ENCODE results near the gene PARK7.

The PARK7 gene

DNA sequence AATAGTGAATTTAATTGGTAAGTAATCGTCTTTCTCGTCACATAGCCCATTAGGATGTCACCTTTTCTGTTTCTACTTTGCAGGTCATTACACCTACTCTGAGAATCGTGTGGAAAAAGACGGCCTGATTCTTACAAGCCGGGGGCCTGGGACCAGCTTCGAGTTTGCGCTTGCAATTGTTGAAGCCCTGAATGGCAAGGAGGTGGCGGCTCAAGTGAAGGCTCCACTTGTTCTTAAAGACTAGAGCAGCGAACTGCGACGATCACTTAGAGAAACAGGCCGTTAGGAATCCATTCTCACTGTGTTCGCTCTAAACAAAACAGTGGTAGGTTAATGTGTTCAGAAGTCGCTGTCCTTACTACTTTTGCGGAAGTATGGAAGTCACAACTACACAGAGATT lies 23.3 kb downstream of the PARK7 start:
- no peak for DNase-seq (ENCODE audit: low read depth in 2 of 2)

GRCh38 chr1:7985851-7986612 lies 24.5 kb downstream of the PARK7 start:
- no peak for DNase-seq (ENCODE audit: low read depth in 2 of 2)

GRCh38 chr1:7987528-7987927 lies 26.0 kb downstream of the PARK7 start:
- DNase-seq (ENCODE audit: low read depth in 2 of 2): no peak

GRCh38 chr1:7988576-7988975 lies 27.1 kb downstream of the PARK7 start:
- DNase-seq (ENCODE audit: low read depth in 2 of 2): no peak

- DNase-seq (ENCODE audit: low read depth in 2 of 2): no peak
Measured at GRCh38 chr1:7989762-7990428, 28.4 kb downstream of the PARK7 start.

GRCh38 chr1:7991504-7992440 lies 30.3 kb downstream of the PARK7 start:
- DNase-seq (ENCODE audit: low read depth in 2 of 2): no peak

DNA sequence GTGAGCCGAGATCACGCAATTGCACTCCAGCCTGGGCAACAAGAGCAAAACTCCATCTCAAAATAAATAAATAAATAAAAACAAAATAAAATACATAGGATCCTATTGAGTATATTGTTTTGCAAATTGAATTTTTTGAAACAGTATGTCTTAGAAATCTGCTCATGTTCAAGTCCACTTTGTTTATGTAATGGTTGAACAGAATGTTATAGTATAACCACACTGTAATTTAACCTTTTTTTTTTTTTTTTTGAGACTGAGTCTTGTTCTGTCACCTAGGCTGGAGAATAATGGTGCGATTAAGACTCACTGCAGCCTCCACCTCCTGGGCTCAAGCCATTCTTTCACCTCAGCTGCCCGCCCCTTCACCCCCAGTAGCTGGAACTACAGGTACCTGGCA lies 31.4 kb downstream of the PARK7 start:
- DNase-seq (ENCODE audit: low read depth in 2 of 2): no peak

DNA sequence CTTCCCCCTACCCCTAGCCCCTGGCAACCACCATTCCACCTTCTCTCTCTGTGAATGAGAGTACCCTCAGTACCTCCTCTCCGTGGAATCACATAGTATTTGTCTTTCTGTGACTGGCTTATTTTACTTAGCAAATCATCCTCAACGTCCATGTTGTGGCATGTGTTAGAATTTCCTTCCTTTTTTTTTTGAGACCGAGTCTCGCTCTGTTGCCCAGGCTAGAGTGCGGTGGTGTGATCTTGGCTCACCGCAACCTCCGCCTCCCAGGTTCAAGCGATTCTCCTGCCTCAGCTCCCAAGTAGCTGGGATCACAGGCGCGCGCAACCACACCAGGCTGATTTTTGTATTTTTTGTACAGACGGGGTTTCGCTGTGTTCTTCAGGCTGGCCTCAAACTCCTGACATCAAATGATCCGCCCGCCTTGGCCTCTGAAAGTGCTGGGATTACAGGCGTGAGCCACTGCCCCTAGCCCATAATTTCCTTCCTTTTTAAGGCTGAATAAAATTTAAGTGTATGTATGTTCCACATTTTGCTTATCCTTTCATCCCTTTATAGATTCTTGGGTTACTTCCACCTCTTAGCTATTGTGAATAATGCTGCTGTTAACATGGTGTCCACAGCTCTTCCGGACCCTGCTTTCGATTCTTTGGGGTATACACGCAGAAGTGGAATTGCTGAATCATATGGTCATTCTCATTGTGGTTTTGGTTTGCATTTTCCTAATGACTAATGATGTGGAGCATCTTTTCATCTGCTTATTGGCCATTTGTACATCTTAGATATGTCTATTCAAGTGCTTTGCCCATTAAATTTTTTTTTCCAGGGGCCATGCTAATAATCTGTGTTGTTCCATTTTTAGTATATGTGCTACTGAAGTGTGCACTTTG lies 32.3 kb downstream of the PARK7 start:
- no peak for DNase-seq (ENCODE audit: low read depth in 2 of 2)

- DNase-seq (ENCODE audit: low read depth in 2 of 2): no peak
Measured at GRCh38 chr1:7994827-7995226, 33.3 kb downstream of the PARK7 start.

- no peak for DNase-seq (ENCODE audit: low read depth in 2 of 2)
Measured at GRCh38 chr1:7995437-7995836, 33.9 kb downstream of the PARK7 start.

DNA sequence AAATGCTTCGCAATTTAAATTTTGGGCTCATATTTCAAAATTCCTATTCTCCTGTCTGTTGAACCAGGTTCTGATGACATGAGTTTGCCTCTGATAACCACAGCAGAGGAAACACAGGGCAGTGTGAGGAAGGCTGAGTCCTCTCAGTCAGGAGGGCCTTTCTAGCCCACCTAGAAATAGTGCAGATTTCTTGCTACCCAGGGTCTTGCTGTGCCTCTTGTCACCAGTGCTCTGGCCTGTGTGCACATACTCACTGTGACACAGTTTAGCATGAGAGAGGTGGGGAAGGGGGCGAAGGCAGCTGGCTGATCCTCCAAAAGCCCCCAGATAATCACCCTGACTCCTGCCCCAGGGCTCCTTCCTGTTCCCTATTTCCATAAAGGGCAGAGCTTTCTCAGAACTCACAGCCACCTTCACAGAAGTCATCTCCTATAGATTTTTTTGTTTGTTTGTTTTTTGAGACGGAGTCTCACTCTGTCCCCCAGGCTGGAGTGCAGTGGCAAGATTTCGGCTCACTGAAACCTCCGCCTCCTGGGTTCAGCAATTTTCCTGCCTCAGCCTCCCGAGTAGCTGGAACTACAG lies 40.9 kb downstream of the PARK7 start:
- no peak for DNase-seq (ENCODE audit: low read depth in 2 of 2)

- no peak for DNase-seq (ENCODE audit: low read depth in 2 of 2)
Measured at GRCh38 chr1:8002921-8003320, 41.4 kb downstream of the PARK7 start.

- no peak for DNase-seq (ENCODE audit: low read depth in 2 of 2)
Measured at GRCh38 chr1:8003438-8004112, 42.1 kb downstream of the PARK7 start.

DNA sequence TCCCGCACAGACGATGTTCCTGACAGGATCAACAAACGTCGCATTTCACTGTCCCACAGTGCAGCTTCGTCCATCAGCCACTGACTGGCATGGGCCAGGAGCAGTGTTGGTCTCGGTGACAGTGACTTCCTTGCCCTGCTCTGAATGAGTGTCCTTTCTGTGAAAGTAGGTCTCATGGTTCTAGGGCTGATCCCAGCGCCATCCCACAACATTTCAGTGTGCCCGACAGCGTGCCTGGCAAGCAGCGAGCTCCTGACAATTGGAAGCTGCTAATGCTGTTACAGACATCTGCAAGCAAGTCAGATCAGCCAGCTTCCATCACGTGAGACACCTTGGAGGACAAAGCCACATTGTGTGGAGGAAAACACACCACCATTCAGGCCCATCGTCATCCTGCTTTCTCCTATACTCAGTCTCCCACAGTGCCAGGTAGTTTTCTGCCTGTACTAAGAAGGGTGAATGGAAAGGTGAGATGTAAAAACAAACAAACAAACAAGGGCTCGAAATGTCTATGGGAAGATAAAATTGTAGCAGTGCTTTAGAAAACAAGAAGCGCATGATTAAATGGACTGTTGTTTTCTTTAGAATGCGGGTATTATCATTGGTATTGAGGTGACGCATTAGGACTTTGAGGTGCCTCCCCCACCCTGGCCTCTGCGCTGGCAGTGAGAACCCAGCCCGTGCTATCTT lies 42.7 kb downstream of the PARK7 start:
- DNase-seq (ENCODE audit: low read depth in 2 of 2): no peak

DNA sequence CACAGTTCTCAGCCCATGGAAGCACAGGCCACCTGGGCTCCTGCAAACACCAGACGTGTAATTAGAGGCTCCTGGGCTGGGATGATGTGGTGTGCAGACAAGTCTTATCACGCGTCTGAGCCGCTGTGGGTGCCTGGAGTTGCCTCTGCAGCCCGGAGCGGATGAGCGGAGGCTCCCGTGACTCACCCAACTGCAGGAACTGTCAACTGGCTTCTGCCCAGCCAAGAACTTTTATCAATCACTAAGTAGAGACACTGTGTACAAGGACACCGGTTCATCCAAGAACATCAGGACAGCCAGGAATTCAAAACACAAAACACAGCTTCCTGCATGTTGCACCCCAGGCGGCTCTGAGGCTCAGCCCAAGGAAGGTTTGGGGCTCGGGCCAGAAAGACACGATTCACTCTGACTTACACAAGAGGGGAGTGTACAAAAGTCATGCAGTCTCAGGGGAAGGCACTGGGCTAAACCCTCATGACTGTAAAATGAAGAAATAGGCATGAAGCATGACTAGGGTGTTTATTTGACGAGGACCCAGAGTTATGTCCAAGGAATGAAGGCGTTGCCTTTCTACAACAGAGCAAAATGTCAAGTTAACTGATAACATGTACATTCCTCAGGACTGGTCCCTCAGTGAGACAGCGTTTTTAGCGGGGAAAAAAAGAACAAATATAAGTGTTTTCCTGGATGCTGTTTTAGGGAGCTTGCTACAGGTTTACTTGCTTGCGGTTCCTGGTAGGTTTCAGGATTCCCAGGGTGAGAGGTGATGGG lies 43.5 kb downstream of the PARK7 start:
- DNase-seq (ENCODE audit: low read depth in 2 of 2): no peak

- DNase-seq (ENCODE audit: low read depth in 2 of 2): no peak
Measured at GRCh38 chr1:8006037-8006963, 44.8 kb downstream of the PARK7 start.

- no peak for DNase-seq (ENCODE audit: low read depth in 2 of 2)
Measured at GRCh38 chr1:8009043-8010002, 47.8 kb downstream of the PARK7 start.

Data from stimulated activated CD8-positive, alpha-beta memory T cell treated with anti-CD3 and anti-CD28 coated beads, Interleukin-7, amount 100 ng/mL, for 1 hour (primary cell).